Measurements from ENCODE around the gene HCRTR2. TPM values are rescaled to one million over a fixed set of nuclear protein-coding genes. Genes with fewer than 3 reads are reported as not detected.
A peak's percentile ranks its signal among the peaks of the same experiment; 100 is the strongest.

HCRTR2 gene
- total RNA-seq, 1 experiment from 2014 or later: not detected

GRCh38 chr6:55176958-55177357, 2.6 kb downstream of the HCRTR2 start:
- H3K27ac Mint-ChIP-seq (ENCODE audit: low read depth, unreplicated experiment): no peak overlapping the region
- H3K9me3 Mint-ChIP-seq (ENCODE audit: unreplicated experiment): no peaks in the 10 kb centered on the region
- intact Hi-C loops (cut with micrococcal nuclease): no loop called here
- no peak overlapping the region for H3K4me3 Mint-ChIP-seq (ENCODE audit: unreplicated experiment)
- H3K27me3 Mint-ChIP-seq (ENCODE audit: insufficient read depth, unreplicated experiment): peaks cover 36% of the 10 kb centered on the region
- POLR2A ChIA-PET: no interaction called here
- DNase-seq (ENCODE audit: unreplicated experiment): peak; percentile 45
- TF ChIP-seq CTCF (IDR thresholded peaks at IDR 0.05; ENCODE audit: unreplicated experiment): no peak
- H3K4me1 Mint-ChIP-seq (ENCODE audit: insufficient read depth, unreplicated experiment): no peaks in the 10 kb centered on the region
- no TSS peak for BruUV-seq (replicated peaks)
- CTCF ChIA-PET: no interaction called here
- H3K36me3 Mint-ChIP-seq (ENCODE audit: insufficient read depth, unreplicated experiment): no peaks in the 10 kb centered on the region

- peaks cover 17% of the 10 kb centered on the region for H3K27me3 Mint-ChIP-seq (ENCODE audit: insufficient read depth, unreplicated experiment)
- H3K36me3 Mint-ChIP-seq (ENCODE audit: insufficient read depth, unreplicated experiment): no peaks in the 10 kb centered on the region
- H3K4me3 Mint-ChIP-seq (ENCODE audit: unreplicated experiment): no peak overlapping the region
- no peaks in the 10 kb centered on the region for H3K4me1 Mint-ChIP-seq (ENCODE audit: insufficient read depth, unreplicated experiment)
- BruUV-seq (replicated peaks): no TSS peak
- no peaks in the 10 kb centered on the region for H3K9me3 Mint-ChIP-seq (ENCODE audit: unreplicated experiment)
- DNase-seq (ENCODE audit: unreplicated experiment): peak; percentile 1
- H3K27ac Mint-ChIP-seq (ENCODE audit: low read depth, unreplicated experiment): no peak overlapping the region
- TF ChIP-seq CTCF (IDR thresholded peaks at IDR 0.05; ENCODE audit: unreplicated experiment): no peak
- ChIA-PET CTCF (no interaction called here), POLR2A (interaction anchor here (1.0 kb wide), 1 partner anchor 20 kb away, joined by 3 read pairs; no protein-coding TSS in a partner anchor)
- intact Hi-C loops (cut with micrococcal nuclease): no loop called here
These were observed 5.9 kb downstream of the HCRTR2 start for GRCh38 chr6:55180258-55180657.

- BruUV-seq (replicated peaks): no TSS peak
- TF ChIP-seq CTCF (IDR thresholded peaks at IDR 0.05; ENCODE audit: unreplicated experiment): no peak
- ChIA-PET CTCF (interaction anchor here (0.6 to 1.0 kb wide), 2 partner anchors 14 to 485 kb away, joined by 4 read pairs; no protein-coding TSS in a partner anchor), POLR2A (no interaction called here)
- Mint-ChIP-seq H3K27ac (ENCODE audit: low read depth, unreplicated experiment) (no peak overlapping the region), H3K9me3 (ENCODE audit: unreplicated experiment) (no peaks in the 10 kb centered on the region), H3K4me3 (ENCODE audit: unreplicated experiment) (no peak overlapping the region), H3K36me3 (ENCODE audit: insufficient read depth, unreplicated experiment) (no peaks in the 10 kb centered on the region), H3K27me3 (ENCODE audit: insufficient read depth, unreplicated experiment) (no peaks in the 10 kb centered on the region), H3K4me1 (ENCODE audit: insufficient read depth, unreplicated experiment) (no peaks in the 10 kb centered on the region)
- intact Hi-C loops (cut with micrococcal nuclease): no loop called here
- DNase-seq (ENCODE audit: unreplicated experiment): no peak
These were observed 7.8 kb downstream of the HCRTR2 start for GRCh38 chr6:55182016-55182650.

- peak; percentile 8 for DNase-seq (ENCODE audit: unreplicated experiment)
- no peak for TF ChIP-seq CTCF (IDR thresholded peaks at IDR 0.05; ENCODE audit: unreplicated experiment)
- Mint-ChIP-seq H3K4me3 (ENCODE audit: unreplicated experiment) (no peak overlapping the region), H3K9me3 (ENCODE audit: unreplicated experiment) (no peaks in the 10 kb centered on the region), H3K27me3 (ENCODE audit: insufficient read depth, unreplicated experiment) (no peaks in the 10 kb centered on the region), H3K36me3 (ENCODE audit: insufficient read depth, unreplicated experiment) (no peaks in the 10 kb centered on the region), H3K4me1 (ENCODE audit: insufficient read depth, unreplicated experiment) (no peaks in the 10 kb centered on the region), H3K27ac (ENCODE audit: low read depth, unreplicated experiment) (no peak overlapping the region)
- no TSS peak for BruUV-seq (replicated peaks)
- CTCF ChIA-PET: interaction anchor here (0.6 to 0.7 kb wide), 2 partner anchors 71 to 845 kb away, joined by 3 to 4 read pairs; no protein-coding TSS in a partner anchor
- POLR2A ChIA-PET: no interaction called here
- intact Hi-C loops (cut with micrococcal nuclease): no loop called here
These were observed 10.6 kb downstream of the HCRTR2 start for GRCh38 chr6:55184782-55185530.

Measured in MCF 10A (cell line).